Measurements from ENCODE around the gene TCF15. TPM values are rescaled to one million over a fixed set of nuclear protein-coding genes. Genes with fewer than 3 reads are reported as not detected.

Gene TCF15
- total and polyA plus RNA-seq, 2 of the 13 experiments (the other 11 are each of a cell fraction or from before 2014, with no cell fraction given), result not detected

DNA sequence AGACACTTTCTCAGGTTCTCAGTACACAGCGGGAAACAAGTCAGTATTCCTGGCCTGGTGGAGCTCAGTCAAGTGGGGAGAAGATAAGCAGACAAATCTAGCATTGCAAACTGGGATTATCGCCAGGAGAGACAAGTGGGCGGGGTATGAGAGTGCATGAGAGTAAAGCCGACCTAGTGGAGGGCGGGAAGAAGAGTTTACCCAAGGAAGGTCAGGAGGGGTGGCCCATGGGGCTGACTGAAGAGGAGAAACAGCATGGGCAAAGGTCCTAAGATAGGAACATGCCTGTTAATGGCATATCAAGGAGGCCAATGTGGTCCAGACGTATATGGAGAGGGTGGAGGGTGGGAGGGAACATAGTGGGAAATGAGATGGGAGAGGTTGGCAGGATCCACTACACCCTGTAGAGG, 54.1 kb downstream of the TCF15 start (continued):
- TF ChIP-seq, protein P1, sequence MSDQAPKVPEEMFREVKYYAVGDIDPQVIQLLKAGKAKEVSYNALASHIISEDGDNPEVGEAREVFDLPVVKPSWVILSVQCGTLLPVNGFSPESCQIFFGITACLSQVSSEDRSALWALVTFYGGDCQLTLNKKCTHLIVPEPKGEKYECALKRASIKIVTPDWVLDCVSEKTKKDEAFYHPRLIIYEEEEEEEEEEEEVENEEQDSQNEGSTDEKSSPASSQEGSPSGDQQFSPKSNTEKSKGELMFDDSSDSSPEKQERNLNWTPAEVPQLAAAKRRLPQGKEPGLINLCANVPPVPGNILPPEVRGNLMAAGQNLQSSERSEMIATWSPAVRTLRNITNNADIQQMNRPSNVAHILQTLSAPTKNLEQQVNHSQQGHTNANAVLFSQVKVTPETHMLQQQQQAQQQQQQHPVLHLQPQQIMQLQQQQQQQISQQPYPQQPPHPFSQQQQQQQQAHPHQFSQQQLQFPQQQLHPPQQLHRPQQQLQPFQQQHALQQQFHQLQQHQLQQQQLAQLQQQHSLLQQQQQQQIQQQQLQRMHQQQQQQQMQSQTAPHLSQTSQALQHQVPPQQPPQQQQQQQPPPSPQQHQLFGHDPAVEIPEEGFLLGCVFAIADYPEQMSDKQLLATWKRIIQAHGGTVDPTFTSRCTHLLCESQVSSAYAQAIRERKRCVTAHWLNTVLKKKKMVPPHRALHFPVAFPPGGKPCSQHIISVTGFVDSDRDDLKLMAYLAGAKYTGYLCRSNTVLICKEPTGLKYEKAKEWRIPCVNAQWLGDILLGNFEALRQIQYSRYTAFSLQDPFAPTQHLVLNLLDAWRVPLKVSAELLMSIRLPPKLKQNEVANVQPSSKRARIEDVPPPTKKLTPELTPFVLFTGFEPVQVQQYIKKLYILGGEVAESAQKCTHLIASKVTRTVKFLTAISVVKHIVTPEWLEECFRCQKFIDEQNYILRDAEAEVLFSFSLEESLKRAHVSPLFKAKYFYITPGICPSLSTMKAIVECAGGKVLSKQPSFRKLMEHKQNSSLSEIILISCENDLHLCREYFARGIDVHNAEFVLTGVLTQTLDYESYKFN (CRISPR knock-in tag; conservative IDR thresholded peaks at IDR 0.05), result peak; percentile 35; the same call in 1 of the 2 replicates
- TF ChIP-seq ZBTB7B (CRISPR knock-in tag; IDR thresholded peaks at IDR 0.05) (peak; percentile 49; the same call in 1 of the 2 replicates), HES4 (CRISPR knock-in tag; IDR thresholded peaks at IDR 0.05; ENCODE audit: borderline replicate concordance) (no peak), ZNF329 (CRISPR knock-in tag; IDR thresholded peaks at IDR 0.05; ENCODE audit: low read depth) (no peak), ZNF33B (CRISPR knock-in tag; IDR thresholded peaks at IDR 0.05) (no peak), SMARCC2 (IDR thresholded peaks at IDR 0.05) (no peak), SKIL (CRISPR knock-in tag; IDR thresholded peaks at IDR 0.05; ENCODE audit: borderline replicate concordance) (0 out of 2 replicates have a peak, but pooled peaks have one; percentile 24), ZNF772 (CRISPR knock-in tag; IDR thresholded peaks at IDR 0.05) (no peak), TEAD2 (CRISPR knock-in tag; IDR thresholded peaks at IDR 0.05) (no peak), MTF2 (CRISPR knock-in tag; IDR thresholded peaks at IDR 0.05; ENCODE audit: borderline replicate concordance) (no peak), DNMT1 (CRISPR knock-in tag; IDR thresholded peaks at IDR 0.05) (no peak), ZNF3 (CRISPR knock-in tag; IDR thresholded peaks at IDR 0.05) (no peak), SNAI1 (CRISPR knock-in tag; IDR thresholded peaks at IDR 0.05; ENCODE audit: borderline replicate concordance) (no peak), REL (CRISPR knock-in tag; conservative IDR thresholded peaks at IDR 0.05) (no peak), ZSCAN20 (CRISPR knock-in tag; IDR thresholded peaks at IDR 0.05; ENCODE audit: borderline replicate concordance) (no peak), ZNF18 (CRISPR knock-in tag; IDR thresholded peaks at IDR 0.05; ENCODE audit: insufficient replicate concordance) (no peak), ZNF333 (CRISPR knock-in tag; IDR thresholded peaks at IDR 0.05; ENCODE audit: borderline replicate concordance) (no peak)
- TF ChIP-seq, protein P2, sequence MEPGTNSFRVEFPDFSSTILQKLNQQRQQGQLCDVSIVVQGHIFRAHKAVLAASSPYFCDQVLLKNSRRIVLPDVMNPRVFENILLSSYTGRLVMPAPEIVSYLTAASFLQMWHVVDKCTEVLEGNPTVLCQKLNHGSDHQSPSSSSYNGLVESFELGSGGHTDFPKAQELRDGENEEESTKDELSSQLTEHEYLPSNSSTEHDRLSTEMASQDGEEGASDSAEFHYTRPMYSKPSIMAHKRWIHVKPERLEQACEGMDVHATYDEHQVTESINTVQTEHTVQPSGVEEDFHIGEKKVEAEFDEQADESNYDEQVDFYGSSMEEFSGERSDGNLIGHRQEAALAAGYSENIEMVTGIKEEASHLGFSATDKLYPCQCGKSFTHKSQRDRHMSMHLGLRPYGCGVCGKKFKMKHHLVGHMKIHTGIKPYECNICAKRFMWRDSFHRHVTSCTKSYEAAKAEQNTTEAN (CRISPR knock-in tag; conservative IDR thresholded peaks at IDR 0.05), result no peak
- TF ChIP-seq, protein P3, sequence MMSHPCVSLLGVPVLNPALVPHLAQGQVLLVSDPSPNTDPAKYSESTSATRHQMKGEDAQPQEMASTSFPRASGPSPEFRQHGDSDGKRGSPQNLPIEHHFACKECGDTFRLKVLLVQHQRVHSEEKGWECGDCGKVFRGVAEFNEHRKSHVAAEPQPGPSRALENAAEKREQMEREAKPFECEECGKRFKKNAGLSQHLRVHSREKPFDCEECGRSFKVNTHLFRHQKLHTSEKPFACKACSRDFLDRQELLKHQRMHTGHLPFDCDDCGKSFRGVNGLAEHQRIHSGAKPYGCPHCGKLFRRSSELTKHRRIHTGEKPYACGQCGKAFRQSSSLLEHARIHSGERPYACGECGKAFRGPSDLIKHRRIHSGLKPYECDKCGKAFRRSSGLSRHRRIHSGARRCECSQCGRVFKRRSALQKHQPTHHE (CRISPR knock-in tag; IDR thresholded peaks at IDR 0.05; ENCODE audit: borderline replicate concordance), result no peak

Measured in HepG2 (cell line).